ENCODE data around the gene FOXN3.
A peak's percentile ranks its signal among the peaks of the same experiment; 100 is the strongest.
"Not testable (repeated sequence)": the region's sequence is repeated elsewhere in the genome, so short reads cannot be mapped to it uniquely, and the experiment has no call there.

FOXN3 gene

DNA sequence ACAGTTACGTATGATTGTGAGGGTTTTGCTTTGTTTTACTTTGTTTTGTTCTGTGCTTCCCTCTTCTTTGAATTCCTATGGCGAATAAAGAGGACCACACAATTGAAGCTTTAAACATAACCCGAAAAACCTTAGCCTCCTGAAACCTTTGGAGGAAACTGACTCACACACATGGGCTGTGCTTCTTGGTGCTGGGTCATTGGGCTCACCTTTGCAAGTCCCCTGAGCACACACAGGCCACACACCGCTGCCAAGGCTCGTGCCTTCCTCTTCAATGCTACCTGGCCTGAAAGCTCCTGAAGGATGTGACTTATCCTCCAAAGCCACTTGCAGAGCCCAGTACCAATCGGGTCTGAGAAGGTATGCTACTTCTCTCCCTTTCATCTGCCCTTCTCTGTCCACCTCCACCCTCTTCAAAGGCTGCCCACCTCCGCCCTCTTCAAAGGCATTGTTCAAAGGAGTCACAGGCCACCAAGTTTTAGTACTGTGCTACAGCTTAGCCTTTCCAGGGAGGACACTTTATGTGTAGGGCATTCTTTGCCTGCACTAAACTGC is 114.6 kb downstream of the FOXN3 start:
- DNase-seq = no peak

DNA sequence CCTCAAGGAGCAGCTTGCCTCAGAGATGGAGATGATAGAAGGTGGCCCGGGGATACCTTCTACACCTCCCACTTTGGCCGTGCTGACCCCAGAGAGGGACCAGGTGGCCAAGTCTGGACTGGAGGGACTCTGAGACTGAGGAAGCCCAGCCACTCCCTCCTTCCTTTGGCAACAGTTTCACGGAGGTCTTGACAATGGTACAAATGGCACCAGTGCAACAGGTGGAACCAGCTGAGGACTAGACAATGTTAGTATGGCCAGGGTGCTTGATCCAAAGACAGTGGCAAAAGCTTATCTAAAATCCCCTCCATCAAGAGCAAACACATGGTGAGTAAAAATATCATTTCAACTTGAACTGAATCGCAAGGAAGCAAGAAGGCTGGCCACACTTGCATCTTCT is 117.4 kb downstream of the FOXN3 start:
- no peak for DNase-seq

DNA sequence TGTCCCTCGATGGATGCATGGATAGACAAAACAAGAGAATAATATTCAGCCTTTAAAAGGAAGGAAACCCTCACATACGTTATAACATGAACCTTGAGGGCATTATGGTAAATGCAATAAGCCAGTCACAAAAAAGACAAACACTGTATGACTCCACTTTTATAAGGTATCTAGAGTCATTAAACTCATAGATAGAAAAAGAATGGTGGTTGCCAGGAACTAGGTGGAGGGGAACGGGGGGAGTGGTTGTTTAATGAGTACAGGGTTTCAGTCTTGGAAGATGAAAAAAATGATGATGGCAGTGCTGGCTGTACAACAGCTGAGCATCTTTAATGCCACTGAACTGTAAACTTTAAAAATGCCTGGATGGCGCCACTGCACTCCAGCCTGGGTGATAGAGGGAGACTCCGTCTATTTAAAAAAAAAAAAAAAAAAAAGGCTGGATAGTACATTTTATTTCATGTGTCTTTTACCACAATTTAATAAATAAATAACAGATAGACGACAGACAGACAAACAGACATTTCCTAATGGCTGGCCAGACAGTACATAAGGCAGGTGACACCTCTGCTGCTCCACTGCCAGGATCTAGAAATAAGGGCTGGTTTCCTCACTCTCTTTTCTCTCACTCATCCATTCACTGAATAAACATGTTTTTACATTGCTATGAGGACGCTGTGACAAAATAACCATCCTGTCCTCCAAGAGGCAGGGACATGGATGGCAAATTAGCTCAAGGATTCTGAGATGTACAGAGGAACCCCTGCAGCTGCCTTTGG is 118.8 kb downstream of the FOXN3 start:
- no peak for DNase-seq

DNA sequence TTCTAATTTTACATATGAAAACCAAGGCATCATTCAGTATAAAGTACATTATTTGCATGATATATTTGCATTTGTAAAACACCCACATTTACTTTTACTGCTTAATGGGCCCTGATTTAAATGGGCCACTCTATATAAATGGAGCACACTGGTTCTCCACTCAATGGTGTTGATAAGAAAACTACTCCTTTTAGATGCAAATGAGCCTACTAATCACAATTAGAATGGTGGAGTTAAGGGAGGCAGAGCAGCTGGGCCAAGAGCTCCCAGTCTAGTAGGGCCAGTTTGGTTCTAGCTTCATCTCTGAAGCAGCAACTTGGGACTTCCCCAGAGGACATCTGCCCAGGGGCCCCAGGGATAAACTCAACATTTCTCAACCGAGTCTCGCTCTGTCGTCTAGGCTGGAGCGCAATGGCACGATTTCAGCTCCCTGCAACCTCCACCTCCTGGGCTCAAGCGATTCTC is 120.7 kb downstream of the FOXN3 start:
- no peak for DNase-seq

DNA sequence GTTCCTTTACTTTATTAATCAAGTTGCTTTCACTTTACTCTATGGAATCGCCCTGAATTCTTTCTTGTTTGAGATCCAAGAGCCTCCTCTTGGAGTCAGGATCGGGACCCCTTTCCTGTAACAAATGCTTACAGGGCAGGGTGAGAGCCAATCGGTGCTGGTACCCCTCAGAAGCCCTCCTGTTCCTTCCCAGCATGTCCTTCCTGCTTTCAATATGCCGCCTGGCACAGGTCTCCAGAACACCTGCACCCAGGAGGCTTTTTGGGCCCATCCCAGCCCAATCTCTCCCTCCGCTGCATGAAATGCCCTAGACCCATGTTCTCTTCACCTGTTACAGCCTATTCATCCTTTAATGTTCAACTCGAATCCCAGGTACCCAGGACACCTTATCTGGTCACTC is 122.2 kb downstream of the FOXN3 start:
- no peak for DNase-seq

DNA sequence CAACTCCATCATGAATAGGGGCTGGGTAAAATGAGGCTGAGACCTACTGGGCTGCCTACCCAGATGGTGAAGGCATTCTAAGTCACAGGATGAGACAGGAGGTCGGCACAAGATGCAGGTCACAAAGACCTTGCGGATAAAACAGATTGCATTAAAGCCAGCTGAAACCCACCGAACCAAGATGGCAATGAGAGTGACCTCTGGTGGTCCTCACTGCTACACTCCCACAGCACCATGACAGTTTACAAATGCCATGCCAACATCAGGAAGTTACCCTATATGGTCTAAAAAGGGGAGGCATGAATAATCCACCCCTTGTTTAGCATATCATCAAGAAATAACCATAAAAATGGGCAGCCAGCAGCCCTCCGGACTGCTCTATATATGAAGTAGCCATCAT is 122.6 kb downstream of the FOXN3 start:
- DNase-seq = not testable (repeated sequence)

DNA sequence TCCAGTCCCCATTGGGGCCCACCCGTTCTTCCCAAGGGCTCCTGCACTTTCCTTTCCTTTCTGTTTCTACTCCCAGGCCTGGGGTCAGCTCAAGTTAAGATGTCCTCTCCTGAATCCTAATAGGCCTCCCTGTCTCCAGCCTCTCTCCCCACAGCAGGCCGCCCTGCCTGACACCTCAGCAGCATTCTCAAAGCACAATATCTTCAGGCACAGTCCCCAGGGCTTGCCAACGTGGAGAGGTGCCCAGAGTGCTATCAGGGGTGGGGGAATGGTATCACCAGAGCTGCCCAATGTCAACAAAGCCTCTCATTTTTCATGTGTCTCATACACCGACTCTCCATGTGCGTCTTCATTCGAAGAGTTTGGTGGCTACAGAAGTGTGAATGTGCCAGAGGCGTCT is 123.0 kb downstream of the FOXN3 start:
- no peak for DNase-seq

DNA sequence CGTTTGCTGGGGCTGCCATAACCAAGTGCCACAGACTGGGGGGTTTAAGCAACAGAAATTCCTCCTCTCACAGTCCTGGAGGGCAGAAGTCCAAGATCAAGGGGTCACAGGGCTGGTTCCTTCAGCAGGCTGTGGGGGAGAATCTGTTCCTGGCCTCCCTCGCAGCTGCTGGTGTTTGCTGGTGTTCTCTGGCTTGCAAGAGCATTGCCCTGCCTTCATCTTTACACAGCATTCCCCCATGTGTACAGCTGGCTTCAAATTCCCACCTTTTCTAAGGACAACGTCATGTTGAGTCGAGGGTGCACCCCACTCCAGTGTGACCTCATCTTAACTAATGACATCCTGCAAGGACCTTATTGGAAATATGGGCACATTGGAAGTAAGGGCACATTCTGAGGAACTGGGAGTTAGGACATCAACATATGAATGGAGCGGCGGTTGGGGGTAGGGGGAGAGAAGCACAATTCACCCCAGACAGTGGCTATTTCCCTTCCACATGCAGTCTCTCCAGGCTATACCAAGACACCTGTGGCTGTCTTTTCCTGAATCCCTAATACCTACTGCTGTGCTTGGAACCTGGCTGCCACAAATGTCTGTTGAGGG is 123.6 kb downstream of the FOXN3 start:
- DNase-seq = no peak

DNA sequence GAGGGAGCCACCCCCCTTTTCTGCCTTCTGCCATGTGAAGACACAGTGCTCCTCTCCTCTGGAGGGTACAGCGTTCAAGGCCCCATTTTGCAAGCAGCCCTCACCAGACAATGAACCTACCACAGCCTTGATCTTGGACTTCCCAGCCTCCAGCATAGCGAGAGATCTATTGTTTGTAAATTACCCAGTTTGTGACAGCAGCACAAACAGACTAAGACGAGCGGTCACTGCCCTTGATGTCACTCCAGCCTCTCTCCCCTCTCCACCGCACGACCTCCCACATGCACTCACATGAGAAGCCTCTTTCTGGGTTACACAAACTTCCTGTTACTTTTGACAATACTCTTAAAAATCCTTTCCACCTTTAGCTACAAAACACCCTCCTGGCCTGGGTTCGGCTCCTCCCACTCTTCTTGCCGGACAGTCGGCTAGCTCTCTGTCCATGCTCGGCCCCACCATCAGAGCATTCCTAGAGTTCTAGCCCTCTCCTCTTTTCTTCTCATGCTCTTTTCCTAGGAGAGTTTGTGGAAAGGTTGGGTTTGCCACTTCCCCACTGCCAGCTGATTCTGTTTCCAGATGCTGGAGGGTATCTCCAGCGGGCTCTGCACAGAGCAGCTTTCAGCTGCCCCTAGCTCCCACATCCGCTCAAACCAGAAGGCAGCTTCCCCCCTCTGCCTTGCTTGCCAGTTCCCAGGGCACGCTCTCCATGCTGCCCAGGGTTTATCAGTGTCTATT is 124.3 kb downstream of the FOXN3 start:
- DNase-seq = no peak

DNA sequence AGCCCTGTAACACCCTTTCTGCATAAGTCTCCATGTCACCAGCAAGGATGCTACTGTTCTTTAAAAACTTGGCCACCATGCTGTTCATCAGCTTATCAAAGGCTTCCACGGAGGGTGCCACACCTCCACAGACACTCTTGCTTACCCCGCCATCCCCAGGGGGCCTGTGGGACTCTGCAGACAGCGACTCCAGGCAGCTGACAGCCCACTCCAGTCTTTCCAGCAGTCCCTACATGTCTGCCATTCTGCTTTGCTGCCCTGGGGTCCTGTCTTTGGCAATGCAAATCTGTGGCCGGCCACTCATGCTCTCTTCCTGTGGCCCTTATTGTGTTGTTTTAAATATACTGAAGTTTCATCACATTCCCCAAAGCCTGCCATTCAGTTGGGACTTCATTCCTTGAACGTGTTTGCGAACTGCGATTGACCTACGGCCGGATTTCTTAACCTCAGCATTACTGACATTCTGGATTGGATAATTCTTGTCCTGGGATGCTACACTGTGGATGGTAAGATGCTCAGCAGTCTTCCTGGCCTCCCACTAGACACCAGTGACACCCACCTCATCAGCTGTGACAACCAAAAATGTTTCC is 125.6 kb downstream of the FOXN3 start:
- DNase-seq = no peak

DNA sequence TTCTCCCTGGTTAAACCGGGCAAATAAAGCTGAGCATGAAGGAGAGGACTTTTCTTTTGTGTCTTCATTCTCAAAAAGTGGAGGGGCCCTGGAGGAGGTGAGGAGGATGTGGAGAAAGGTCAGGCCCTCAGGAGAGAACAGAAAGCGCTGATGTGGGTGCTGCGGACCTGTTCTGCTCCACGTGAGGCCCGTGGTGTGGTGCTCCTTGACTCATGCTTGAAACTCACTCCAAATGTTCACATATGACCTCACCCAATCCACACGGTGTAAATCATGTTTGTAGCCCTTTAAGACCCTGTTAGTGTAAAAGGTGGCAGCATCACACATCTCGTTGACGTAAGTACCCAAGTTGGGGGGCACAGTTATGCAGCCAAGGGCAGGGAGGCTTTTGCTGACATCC is 126.2 kb downstream of the FOXN3 start:
- DNase-seq = no peak

DNA sequence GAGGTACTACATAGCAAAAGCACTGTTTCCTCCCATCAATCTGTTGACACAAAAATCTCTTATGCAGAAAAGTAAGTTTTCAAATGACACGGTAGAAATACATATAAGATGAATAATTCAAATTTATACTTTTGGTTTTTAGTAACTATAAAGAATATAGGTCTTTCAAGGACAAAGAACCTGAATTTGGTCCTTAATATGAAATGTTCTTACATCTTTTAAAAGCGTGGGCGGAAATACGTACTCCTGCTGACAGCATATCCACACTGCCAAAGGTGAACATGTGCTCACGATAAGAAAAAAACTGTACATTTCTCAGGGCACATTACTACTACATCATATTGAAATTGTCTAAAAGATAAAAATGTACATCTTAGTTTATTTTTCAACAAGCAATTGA is 127.6 kb downstream of the FOXN3 start:
- no peak for DNase-seq

DNA sequence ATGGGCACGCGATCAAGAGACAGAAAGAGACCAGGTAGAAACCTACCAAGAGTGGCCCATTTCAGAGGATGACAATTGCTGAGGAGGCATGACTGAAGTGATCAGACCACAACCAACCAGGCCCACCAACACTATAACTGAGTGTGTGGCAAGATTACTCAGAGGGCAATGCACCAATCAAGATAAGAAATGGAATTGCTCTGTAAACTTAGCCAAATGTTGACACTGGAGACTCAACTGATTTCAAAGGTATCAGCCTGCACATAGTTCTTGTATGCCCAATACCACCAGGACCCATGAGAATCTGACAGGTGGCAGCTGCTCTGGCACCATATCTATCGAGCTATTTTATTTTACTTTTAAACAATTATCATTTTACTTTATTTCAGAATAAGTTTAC is 128.9 kb downstream of the FOXN3 start:
- no peak for DNase-seq

DNA sequence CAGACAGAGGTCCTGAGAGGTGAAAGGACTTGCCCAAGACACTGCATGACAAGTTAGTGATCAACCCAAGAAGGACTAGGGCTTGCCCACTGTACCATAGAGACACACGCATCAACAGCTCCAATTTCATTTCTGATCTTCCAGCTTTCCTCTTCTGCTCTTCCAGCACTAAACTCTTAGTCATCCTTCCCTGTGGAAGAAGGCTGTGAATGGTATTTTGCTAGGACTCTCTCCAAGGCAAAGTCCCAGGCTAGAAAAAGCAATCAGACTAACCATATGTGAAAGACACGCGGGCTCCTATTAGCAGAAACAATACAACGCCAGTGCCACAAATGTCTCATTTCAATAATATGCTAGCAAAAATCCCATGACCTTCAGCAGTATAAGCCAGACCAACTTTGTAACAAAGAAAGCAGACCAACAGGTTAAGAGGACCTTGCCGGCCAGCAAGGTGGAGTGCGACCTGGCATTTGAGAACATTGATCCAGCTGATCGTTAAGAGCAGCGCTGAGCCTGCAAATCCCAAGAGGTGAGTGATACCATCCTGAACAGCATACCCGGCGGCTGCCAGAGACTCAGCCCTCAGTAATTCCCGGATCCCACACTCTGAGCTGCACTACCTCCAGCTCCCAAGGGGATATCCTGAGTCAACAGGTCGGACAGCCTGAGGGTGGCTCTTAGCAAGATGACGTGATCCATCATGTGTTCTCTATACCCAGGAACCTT is 132.5 kb downstream of the FOXN3 start:
- DNase-seq = peak; percentile 75

DNA sequence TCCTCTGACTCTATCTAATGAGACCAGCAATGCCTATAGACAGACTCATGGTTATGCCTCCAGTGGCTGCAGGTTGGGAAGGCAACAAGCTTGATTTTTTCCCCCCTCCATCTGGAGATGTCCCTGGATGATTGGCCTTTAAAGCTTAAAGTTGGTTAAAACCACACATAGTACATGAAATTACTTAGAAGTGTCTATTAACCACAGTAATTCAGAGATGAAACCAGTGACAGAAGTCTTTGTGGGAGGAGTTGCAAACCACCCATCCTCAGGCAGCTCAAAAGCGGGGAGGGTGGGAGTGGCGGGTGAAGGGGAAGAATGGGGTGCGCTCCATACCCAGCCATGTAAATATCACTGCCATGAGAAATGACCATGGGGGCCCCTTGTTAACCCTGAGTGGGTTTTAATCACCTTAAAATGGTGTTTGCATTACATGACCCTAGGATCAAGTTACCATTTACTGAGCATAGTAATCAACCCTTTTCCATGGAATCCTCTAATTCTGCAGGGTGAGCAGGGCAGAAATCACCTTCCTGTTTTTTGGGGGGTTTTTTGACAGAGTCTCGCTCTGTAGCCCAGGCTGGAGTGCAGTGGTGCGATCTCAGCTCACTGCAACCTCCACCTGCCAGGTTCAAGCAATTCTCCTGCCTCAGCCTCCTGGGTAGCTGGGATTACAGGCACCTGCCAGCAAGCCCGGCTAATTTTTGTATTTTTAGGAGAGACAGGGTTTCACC is 133.5 kb downstream of the FOXN3 start:
- no peak for DNase-seq

DNA sequence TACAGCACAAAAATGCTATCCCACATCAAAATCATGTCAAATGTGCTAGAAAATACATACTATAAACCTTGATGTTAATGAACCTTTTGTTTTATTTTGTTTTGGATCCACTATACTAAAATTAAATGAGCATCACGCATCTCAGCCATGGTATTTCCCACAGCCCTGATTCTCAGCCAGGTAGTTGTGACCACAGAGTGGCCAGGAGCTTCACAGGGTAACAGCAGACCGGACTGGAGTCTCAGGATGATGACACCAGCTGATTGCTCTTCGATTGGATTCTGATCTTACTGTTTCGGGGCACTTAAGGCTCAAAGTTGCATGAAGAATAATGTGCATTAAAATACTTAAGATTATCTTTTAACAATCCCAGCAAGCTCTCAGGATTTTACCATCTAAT is 134.8 kb downstream of the FOXN3 start:
- no peak for DNase-seq

DNA sequence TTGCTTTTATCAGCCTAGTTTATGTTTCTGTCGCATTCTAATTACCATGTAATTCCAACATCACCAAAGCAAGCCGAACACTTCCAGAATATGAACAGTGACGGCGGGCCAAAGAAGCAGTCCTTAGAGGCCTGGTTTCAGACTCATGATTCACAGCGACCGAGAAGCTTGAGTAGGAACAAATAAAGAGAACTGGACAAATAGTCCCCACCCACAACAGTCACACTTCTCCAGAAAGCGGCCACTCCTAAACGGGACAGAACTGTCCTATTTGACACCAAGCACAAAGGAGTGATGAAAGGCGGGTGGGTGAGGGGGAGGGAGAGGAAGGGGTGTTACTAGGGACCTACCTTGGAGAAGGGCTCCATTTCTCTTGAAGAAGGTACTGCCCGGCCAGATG is 136.4 kb downstream of the FOXN3 start:
- no peak for DNase-seq

DNA sequence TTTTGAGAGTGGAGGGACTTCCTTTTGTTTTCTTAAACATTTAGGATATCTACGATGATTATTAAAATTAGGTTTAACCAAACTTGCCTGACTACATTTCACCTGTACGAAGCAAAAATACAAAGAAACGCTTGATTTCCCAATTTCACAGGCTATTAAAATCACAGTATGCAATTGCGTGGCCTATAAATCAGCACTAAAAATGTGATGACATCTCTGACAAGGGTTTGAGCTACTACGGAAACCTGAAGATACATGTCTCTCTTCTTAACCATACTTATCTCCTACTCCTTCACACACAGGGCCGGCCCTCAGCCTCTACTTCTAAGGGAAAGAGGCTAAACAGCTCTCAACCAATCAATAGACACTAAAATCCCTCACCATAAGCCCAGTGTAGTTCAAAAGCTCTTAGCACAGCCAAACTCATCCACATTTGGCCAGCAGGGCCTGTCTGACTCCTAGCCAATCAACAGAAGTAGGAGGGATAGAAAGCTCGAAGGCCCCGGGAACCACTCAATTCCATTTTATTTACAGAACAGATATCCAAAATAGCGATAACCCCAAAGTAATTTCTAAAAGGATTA is 137.3 kb downstream of the FOXN3 start:
- no peak for DNase-seq

DNA sequence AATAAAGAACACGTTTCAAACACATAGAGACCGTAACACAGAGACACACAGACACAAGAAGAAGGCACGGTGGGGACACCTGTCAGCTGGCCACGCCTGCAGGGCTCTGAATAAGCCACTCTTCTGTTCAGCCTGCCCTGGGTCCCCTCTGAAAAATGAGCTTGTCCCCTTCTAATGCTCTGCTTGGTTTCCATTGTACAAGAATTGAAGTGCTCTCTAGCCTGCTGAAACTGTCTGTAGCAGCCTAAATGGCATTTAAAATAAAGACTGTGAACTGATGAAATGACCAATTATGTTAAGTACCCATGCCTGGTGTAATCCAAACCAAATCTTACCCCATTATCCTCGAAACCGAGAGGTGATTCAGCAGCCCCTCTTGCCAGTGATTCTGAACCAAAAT is 139.8 kb downstream of the FOXN3 start:
- no peak for DNase-seq

DNA sequence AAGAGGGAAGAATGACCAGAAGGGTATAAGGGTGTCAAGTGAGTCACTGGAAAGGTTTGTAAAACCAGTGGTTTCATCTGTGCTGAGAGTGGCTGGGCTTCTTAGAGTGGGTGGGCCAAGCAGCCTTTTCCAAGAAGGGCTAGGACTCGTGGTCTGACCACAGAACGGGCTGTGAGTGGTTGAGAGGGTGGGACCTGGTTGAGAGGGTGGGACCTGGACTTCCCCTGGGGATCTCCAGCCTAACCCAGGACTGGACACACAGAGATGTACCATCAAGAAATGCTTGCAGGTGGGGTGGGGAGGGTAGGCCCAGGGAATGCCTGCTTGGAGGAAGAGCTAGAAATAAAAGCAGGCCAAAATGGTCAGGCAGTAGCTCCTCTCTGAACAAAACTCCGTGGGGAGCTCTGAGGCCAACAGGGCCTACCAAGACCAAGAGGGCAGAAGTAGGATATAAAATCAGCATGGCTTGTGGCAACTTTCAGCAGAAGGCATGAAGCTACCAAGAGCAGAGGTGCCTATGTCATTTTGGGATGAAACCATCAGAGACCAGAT is 140.5 kb downstream of the FOXN3 start:
- peak; percentile 58 for DNase-seq

Measured in fibroblast of skin of right biceps (primary cell).